OCI-LY1 (cell line): Measurements from ENCODE around the gene CREG2.

ENCODE experiments used
- EZH2 ChIP-seq: fragments of 200-600 bp; sonication (generic), shearing (Covaris generic); IDR thresholded peaks from 2 replicates; pipeline ENCODE4 v1.8.0; 2017; ENCODE audit warnings: borderline replicate concordance, mixed run types, mild to moderate bottlenecking, antibody characterized with exemption, low read length, moderate library complexity, mixed read lengths
- TF ChIP-seq, protein P1 (sequence below): fragments of 200-600 bp; sonication (generic), shearing (Covaris generic); IDR thresholded peaks from 2 replicates; pipeline ENCODE4 v1.5.1; 2017; ENCODE audit warnings: mild to moderate bottlenecking, antibody characterized with exemption, low read length, moderate library complexity, mixed read lengths

DNA sequence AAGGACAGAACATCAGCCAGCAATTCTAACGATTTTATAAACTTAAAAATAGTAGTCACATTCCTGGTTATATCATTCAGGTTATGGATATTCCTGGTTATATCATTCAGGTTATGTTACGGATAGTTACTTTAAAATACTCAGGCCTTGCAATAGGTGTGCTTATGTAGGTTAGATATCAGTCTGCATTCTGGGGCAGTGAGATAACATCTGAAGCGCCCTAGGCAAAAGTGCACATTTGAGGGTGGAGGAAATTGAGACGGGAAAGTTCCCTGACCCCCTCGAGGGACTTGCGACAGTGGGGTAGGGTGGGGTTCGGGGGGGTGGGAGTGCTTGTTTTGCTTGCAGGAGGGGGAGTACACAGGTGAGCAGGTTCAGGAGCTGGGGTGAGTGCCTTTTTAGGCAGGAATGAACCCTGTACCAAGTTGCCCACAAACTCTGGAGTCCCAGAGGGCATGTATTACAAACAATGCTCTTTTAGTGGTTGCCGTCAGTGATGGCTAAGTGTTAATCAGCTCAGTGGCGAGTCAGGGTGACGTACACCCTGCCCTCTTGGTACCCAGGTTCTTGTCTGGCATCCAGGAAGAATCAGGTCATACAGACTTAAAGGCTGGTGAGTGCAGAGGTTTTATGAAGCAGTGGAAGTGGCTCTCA is 31.8 kb downstream of the CREG2 start:
- TF ChIP-seq, protein P1, sequence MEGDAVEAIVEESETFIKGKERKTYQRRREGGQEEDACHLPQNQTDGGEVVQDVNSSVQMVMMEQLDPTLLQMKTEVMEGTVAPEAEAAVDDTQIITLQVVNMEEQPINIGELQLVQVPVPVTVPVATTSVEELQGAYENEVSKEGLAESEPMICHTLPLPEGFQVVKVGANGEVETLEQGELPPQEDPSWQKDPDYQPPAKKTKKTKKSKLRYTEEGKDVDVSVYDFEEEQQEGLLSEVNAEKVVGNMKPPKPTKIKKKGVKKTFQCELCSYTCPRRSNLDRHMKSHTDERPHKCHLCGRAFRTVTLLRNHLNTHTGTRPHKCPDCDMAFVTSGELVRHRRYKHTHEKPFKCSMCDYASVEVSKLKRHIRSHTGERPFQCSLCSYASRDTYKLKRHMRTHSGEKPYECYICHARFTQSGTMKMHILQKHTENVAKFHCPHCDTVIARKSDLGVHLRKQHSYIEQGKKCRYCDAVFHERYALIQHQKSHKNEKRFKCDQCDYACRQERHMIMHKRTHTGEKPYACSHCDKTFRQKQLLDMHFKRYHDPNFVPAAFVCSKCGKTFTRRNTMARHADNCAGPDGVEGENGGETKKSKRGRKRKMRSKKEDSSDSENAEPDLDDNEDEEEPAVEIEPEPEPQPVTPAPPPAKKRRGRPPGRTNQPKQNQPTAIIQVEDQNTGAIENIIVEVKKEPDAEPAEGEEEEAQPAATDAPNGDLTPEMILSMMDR, result no peak
- no peak for TF ChIP-seq EZH2
